Ureter (tissue), 1 donor: Measurements from ENCODE around the gene ASAH2. TPM values are rescaled to one million over a fixed set of nuclear protein-coding genes. Genes with fewer than 3 reads are reported as not detected.
"Not testable (repeated sequence)": the region's sequence is repeated elsewhere in the genome, so short reads cannot be mapped to it uniquely, and the experiment has no call there.

Source experiments
- DNase-seq: peaks from one replicate; pipeline ENCODE4 v3.0.0-alpha.2; 2020; ENCODE audit warnings: low spot score
- total RNA-seq: library from RNA; stranded (reverse); gene quantifications from one replicate; pipeline ENCODE4 v1.2.4, GENCODE V29; 2023
- donor health status: DM: yes; HTN: yes; CAD: no.

ASAH2 gene
- total RNA-seq, 1 donor from 2014 or later, result 11.3 TPM

DNA sequence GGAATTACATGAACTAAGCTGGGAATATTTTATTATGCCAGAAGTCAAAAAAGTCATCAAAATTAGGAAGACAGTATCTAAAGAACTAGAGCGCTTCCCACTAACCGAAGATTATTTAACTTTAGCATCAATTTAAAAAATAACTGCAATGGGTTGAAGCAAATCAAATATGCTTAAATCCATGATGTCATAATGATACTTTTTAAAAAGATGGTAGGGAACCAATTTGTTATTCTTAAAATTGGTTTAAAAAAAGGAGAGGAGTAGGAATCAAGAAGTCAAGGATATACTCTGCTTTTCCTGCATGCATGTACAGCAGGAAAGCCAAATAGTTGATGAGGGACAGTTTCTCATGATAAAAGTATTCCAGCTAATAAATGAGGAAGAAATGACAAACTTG is 3.2 kb upstream of the ASAH2 start:
- DNase-seq, result no peak

DNA sequence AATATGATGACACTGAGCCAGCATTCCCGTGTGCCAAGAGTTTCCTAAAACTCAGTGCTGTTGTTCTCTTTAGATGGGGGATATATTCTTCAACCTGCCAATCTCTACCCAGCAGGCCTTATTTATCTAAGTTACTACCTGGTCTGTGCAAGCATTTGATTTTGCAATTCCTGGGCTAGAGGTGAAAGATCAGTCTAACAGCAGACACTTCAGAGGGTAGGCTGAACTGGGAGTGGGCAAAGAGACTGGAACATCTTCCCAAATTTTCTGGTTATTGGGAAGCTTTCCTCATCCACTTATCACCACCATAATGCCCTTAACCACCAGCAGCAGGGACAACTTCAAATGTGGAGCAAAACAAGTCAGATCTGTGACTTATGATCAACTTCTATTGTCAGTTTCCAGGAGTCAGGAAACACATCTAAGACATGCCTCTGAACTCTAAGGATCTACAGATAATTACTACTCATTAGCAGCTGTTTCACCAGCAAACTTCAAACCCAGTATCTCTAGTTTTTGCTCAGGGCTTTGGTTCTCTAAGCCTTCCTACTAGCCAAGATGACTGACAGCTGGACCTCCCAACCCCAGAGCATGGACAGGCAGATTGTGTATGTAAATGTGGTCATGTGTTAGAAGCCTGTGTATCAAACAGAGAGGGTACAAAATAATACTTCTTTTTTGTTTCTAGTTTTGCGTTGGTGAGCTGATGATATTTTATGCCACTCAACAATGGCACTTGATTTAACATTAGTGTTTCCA is 1.0 kb downstream of the ASAH2 start:
- DNase-seq, result no peak

DNA sequence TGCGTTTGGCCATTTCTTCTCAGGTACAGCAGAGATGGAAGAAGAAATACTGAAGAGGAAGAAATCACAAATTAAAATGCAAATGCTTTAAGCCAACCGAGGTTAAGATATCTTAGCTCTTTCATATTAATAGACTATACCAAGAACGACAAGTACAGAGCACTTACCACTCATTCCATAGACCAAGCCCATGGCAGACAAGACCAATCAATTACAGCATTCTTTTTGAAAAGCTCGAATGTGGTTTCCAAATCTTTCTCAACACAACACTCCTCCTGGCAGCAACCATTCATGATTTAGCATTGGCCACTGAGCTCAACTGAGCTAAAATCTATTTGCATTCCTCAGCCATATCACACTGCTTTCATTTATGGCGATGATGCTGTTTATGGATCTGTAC is 2.7 kb downstream of the ASAH2 start:
- DNase-seq, result no peak

DNA sequence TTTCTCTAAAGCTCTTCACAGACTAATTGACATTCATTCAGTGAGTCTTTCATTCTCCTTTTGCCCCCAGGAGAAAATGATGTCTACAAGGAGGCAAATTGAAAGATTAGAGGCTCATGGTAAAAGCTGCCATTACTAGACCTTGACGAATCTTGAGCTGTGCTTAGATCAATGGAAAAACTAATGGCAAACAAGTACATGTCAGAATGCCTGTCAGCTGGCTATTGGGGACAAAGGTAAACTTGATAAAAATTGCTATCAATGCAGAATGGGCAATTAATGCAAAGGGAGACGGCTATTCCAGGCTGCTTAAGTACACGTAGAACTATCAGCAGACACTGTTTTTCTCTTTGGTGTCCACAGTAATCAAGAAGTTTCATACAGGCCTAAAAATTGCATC is 3.3 kb downstream of the ASAH2 start:
- DNase-seq, result no peak

DNA sequence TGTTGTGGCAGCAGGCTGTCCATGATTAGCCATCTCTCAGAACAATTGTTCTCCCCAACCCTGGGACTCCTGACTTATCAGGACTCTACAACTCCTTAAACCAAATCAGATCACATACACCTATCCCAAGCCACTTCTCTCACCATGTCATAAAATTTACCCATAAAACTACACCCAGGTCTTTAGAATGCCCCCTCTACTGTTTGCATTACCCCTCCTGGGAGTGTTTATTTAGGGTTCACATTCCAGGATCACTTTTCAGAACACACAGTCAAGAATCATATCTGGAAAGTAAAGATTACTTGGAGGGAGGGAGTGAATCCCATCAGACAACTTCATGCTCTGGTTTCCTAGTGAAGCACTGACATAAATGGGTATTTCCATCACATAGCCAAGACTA is 7.1 kb downstream of the ASAH2 start:
- no peak for DNase-seq

DNA sequence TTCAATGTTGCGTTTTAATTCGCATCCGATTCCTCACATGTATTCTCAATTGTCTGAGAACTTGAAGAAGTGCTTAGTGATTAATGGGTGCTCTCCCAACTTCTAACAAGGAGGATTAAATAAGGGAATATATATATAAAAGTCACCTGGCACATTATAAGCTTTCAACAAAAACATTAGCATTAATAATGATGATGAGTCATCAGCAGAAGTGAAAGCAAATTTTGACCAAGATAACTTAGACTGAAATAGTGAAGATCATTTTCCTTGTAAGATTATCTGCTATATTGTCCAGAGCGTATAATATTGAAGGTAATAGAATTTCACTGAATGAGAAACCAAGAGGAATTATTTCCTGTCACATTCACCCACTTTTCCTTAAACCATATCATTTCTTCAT is 8.5 kb downstream of the ASAH2 start:
- no peak for DNase-seq

DNA sequence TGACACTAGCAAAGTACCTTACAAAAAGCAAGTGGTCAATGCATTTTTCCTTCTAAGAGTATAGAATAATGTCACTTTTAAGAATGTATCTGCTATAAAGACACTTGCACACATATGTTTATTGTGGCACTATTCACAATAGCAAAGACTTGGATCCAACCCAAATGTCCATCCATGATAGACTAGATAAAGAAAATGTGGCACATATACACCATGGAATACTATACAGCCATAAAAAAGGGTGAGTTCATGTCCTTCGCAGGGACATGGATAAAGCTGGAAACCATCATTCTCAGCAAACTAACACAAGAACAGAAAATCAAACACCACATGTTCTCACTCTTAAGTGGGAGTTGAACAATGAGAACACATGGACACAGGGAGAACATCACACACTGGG is 9.8 kb downstream of the ASAH2 start:
- not testable (repeated sequence) for DNase-seq

DNA sequence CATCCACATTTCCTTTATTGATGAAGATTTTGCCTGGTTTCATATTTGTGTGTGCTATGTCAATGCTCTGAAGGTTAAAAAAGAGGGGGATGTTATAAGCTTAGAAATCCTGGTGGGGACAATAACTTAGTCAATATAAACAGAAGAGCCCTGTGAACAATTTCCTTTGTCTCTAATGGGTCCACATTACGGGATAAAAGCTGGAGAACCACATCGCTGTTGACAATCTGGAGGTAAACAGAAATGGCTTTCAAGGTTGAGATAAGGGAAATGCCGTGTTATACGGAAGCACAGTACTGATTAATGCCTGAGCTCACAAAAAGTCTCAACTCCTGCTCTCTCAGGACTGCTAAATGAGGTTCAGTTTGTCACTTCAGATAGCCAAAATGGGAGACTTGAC is 16.8 kb downstream of the ASAH2 start:
- no peak for DNase-seq

DNA sequence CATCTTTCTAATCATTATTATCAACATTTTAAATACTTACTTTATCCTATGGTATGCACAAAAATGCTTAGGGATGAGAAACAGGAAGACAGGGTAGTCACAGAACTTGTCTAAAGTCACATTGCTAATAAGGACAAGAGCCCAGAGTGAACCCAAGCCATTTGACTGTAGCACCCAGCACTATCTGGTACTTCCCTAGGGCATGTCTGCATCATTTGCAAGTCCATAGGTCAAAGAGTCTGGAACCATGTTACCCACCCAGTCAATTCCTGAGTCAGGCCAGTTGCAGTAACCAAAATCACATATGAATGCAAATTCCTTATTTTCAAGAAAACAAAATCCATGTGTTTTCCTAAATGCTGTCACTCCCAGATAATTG is 19.1 kb downstream of the ASAH2 start:
- DNase-seq, result no peak

DNA sequence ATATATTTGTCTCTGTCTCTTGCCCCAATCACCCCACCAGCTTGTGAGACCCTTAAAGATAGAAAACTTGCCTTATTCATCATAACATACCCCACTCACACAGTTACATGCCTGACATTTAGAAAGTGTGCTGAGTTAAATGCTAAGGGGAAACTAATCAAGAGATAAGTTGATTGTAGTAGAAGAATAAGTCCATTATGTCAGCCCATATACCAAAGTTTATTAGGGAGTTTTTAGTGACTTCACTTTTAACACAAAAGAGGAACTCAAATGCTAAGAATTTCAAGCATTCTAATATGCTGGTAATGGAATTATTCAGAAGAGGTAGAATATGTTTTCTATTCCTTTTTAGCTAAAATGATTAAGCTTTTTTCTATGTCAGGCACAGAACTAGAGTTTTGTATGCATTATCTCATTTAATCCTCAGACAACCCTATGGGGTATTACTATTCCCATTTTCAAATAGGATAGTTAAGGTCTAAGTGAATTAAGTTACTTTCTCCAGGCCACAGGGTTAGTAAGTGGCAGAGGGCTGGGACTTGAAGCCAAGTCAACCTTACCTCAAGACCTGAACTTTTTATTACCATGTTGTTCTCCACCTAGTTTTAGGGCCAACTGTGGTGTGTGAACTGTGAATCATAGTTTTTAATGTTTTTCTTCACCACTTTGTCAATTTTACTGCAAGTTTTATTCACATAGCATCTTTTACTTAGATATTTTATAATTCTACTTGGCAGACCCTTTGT is 19.6 kb downstream of the ASAH2 start:
- no peak for DNase-seq

DNA sequence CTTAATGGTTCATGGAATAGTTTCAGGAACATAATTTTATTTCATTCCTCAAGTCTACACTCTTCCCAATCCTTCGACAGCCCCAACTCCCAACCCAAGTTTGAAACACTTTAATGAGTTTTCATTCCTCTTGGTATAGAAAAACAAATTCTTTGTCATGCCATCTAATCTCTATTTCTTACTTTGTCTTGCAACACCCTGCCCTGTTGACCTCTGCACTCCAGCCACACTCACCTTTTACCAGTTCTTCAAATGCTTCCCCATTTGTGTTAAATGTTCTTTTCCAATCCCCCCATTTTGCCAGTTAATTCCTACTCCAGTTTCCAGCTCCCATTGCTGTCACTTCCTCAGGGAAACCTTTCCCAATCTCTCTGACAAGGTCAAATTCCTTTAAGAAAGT is 21.9 kb downstream of the ASAH2 start:
- no peak for DNase-seq

DNA sequence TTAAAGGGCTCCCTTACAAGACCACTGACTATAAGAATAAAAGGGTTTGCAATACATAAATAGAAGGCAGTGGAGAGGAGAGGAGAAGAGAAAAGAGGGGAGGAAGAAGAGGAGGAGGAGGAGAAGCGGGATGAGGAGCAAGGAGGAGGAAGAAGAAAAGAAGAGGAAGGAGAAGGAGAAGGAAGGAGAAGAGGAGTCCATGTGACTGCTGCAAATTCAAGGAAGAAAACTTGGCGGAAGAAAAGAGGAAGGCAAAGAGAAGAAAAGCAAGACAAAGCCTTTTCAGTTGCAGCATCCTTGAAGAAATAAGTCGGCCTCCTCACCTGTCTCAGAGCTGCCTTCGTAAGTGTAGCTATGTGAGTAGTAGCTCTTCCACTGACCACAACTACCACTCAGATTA is 22.6 kb downstream of the ASAH2 start:
- no peak for DNase-seq

DNA sequence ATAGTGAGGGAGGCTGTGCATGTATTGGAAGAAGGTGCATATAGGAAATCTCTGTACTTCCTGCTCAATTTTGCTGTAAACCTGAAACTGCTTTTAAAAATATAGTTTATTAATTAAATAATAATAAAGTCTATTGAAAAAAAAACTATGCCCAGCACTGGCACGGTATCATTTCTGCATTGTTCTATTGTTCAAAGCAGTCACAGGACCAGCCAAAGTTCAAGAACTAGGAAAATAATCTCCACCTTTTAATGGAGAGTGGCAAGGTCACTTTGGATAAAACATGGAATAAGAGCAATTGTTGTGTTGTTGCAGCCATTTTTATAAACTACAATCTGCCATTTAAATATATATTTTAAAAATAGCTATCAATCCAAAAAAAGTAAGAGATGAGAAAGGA is 24.7 kb downstream of the ASAH2 start:
- DNase-seq, result no peak

DNA sequence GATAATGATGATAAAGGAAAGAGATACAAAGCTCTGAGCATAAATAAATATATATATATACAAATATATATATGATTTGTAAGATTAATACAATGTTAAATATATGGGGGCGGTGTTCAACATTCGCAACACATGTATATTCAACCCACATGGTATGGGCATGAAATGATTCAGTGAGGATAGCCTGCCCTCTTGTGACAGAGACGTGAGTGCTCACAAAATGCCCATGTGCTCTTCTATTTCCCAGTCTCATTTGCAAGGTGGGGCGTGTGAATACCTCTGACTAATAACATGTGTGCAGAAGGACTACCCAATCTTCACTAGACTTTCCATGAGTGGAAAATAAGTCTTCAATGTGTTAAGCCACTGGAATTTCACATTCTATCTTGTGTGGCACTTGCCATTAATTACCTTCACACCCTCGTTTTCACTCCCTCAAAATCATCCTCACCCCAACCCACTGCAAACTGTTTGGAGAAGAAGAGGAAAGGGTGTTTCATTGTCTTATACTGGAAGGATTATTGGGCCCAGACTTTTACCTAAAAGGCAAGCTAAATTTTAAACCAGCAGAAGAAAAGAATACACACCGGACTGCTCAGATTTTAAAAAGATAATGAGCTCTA is 26.9 kb downstream of the ASAH2 start:
- peak; percentile 52 for DNase-seq

DNA sequence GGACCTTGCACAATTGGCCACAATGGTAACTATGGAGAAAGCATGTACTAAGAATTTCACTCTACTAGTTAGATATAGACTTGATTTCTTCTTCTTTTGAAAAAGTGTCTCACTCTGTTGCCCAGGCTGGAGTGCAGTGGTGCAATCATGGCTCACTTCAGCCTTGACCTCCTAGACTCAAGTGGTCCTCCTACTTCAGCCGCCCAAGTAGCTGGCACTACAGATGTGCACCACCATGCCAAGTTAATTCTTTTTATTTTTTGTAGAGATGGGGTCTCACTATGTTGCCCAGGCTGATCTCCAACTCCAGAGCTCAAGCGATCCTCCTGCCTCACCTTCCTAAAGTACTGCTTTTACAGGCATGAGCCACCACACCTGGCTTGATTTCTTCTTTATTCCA is 29.1 kb downstream of the ASAH2 start:
- DNase-seq, result no peak

DNA sequence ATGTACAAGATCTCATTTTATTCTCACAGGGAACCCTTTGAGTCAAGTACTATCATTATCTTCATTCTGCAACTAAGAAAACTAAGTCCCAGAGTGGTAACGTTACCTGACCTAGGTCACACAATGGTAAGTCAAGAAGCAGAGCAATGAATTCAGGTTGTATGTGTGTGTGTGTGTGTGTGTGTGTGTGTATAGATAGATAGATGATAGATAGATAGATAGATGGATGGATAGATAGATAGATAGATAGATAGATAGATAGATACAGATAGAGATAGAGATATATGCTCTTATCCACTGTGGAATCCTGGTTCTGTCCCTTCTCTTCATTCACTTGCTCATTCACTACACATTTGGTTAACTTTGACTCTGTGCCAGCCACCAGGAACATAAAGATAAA is 29.8 kb downstream of the ASAH2 start:
- DNase-seq, result no peak

DNA sequence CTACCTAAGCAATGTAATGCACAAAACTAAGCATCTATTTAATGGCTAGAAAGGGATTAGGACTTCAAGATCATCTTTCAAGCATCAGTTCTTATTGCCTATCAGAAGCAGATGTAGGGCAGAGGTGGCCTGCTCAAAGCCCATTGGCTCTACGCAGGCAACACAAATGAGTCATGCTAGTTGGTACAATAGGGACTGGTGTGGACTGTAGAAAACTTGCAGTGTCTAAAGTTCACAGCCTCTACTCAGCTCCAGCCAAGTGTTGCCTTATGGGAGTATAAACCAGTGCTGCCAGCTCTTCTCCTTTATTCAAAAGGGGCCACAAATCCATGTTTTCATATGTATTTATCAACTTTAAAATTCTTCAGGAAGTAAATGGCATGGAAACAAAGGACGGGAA is 31.7 kb downstream of the ASAH2 start:
- no peak for DNase-seq

DNA sequence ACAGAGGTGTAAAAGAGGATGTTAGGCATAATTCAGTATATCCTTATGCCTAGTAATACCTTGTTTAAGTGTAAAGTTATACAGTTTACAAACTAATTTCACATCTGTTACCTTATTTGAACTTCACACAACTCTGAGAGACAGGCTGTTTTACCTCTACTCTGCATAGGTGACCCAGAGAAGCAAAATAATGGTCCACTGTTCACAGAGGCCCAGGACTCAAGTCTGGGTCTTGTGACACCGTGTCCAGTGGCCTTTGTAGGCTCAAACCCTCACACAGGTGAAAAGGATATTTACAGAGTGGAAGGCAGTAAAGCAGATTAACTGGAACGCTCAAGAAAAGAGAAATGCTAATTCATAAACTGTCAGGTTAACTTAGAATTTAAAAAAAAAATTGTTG is 32.1 kb downstream of the ASAH2 start:
- DNase-seq, result no peak

DNA sequence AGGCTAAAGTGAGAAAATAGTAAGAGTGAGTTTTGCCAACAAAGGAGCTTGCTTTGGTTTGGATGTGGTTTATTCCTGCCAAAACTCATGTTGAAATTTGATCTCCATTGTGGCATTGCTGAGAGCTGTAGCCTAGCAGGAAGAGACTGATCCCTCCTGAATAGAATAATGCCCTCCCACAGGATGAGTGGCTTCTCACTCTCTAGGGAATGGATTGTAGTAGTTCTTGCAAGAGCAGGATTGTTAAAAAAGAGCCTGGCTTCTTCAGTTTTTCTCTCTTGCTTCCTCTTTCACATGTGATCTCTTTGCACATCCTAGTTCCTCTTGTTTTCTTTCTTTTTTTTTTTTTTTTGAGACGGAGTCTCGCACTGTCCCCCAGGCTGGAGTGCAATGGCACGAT is 34.4 kb downstream of the ASAH2 start:
- DNase-seq, result no peak

DNA sequence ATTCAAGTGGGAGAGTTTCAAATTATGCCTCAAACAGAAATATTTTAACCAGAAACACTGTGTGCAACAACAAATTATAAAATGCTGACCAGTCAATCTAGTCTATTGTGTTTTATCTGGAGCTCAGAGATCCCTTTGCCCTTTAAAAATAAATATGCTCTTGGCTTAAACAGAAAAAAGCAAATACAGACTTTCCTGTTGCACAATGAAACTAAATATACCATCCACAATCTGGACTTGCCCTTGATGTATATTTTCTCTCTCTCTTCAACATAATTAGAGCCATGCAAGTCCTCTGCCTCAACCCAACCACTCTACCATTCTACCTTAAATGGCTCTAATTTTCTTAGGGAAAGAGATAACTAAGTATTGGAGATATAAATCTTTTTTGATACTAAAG is 34.9 kb downstream of the ASAH2 start:
- no peak for DNase-seq

DNA sequence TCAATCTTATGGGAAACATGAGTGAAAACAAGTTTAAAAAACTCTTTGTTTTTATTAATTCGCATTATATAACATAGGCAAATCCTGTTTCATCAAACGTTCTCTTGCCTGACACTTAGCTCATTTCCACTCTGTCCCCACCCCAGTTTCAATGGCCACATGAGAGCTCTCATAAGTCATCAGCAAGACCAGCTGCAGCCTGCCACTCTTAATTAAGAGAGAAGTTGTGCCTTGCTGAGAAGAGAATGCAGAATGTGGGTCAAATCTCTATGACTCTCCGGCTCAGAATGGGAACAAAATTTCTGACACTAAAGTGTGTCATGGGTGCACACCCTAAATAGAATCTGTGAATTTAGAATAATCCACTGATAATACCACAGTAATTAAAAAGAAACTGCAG is 39.6 kb downstream of the ASAH2 start:
- DNase-seq, result no peak

DNA sequence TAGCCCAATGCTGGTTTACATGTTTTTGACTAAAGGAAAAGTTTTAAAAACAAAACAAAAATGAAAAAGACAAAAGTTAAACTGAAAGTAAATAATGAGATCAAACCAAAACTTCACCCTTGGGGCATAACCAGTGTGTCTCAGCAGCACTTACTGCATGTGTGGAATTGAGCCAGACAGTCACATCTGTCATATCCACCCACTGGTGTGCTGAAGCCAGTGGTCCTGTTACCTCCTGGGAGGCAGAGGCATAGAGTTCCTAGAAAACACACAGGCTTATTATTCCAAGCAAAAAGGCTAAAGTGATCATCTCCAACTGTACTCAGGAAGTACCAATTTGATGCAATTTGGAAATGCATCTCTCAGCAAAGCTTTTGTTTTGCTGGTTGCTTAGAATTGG is 40.4 kb downstream of the ASAH2 start:
- no peak for DNase-seq
